HPDE6-E6E7 (cell line): ENCODE data around the gene PSG3.
"Not testable (repeated sequence)": the region's sequence is repeated elsewhere in the genome, so short reads cannot be mapped to it uniquely, and the experiment has no call there.

Experiments
- DNase-seq: peaks from one replicate; pipeline ENCODE4 v3.0.0; 2011; ENCODE audit warnings: missing footprints; ENCODE audit errors: extremely low spot score

Gene PSG3

GRCh38 chr19:42740381-42740780, at the start of gene PSG3:
TSS of gene PSG3 (minus strand) at chr19:42740481. CDS start at chr19:42740384, 97 bp downstream.
- DNase-seq: not testable (repeated sequence)

GRCh38 chr19:42788766-42789165, 48.5 kb upstream of the PSG3 start:
- not testable (repeated sequence) for DNase-seq

- not testable (repeated sequence) for DNase-seq
Measured at GRCh38 chr19:42787766-42788165, 47.5 kb upstream of the PSG3 start.

GRCh38 chr19:42776750-42777612, 36.7 kb upstream of the PSG3 start:
- DNase-seq: not testable (repeated sequence)

GRCh38 chr19:42774510-42775158, 34.4 kb upstream of the PSG3 start:
- DNase-seq: not testable (repeated sequence)

GRCh38 chr19:42767319-42767718, 27.0 kb upstream of the PSG3 start:
- DNase-seq: not testable (repeated sequence)

GRCh38 chr19:42766871-42767270, 26.6 kb upstream of the PSG3 start:
- DNase-seq: not testable (repeated sequence)

GRCh38 chr19:42764836-42765235, 24.6 kb upstream of the PSG3 start:
- DNase-seq: no peak

- no peak for DNase-seq
Measured at GRCh38 chr19:42762789-42763188, 22.5 kb upstream of the PSG3 start.

GRCh38 chr19:42761924-42762295, 21.6 kb upstream of the PSG3 start:
- DNase-seq: not testable (repeated sequence)

GRCh38 chr19:42760954-42761923, 21.0 kb upstream of the PSG3 start:
- DNase-seq: peak; percentile 59

GRCh38 chr19:42758667-42759066, 18.4 kb upstream of the PSG3 start:
- DNase-seq: not testable (repeated sequence)

- DNase-seq: not testable (repeated sequence)
Measured at GRCh38 chr19:42752246-42752645, 12.0 kb upstream of the PSG3 start.

- not testable (repeated sequence) for DNase-seq
Measured at GRCh38 chr19:42741726-42742607, 1.7 kb upstream of the PSG3 start.

GRCh38 chr19:42737581-42738011, 2.7 kb downstream of the PSG3 start:
- DNase-seq: not testable (repeated sequence)

GRCh38 chr19:42728341-42728740, 11.9 kb downstream of the PSG3 start:
- not testable (repeated sequence) for DNase-seq

- not testable (repeated sequence) for DNase-seq
Measured at GRCh38 chr19:42714000-42714399, 26.3 kb downstream of the PSG3 start.

GRCh38 chr19:42712753-42713152, 27.5 kb downstream of the PSG3 start:
- not testable (repeated sequence) for DNase-seq

GRCh38 chr19:42710986-42711385, 29.3 kb downstream of the PSG3 start:
- DNase-seq: not testable (repeated sequence)

- DNase-seq: no peak
Measured at GRCh38 chr19:42697884-42698283, 42.4 kb downstream of the PSG3 start.
